GM21717 (cell line): Measurements from ENCODE around the gene NDUFA5.
"Not testable (repeated sequence)": the region's sequence is repeated elsewhere in the genome, so short reads cannot be mapped to it uniquely, and the experiment has no call there.

Experiments
- ATAC-seq: cut with Tn5 transposase; IDR thresholded peaks from one replicate; pipeline ENCODE4 v1.9.1; 2021; ENCODE audit warnings: mild to moderate bottlenecking, moderate library complexity; ENCODE audit not compliant: unreplicated experiment

The NDUFA5 gene

GRCh38 chr7:123526533-123526932 is 31.1 kb downstream of the NDUFA5 start:
- not testable (repeated sequence) for ATAC-seq

- no peak for ATAC-seq
Measured at GRCh38 chr7:123522066-123522465, 35.6 kb downstream of the NDUFA5 start.

GRCh38 chr7:123505221-123505620 is 52.4 kb downstream of the NDUFA5 start:
- ATAC-seq = no peak

- no peak for ATAC-seq
Measured at GRCh38 chr7:123502201-123502600, 55.4 kb downstream of the NDUFA5 start.

- ATAC-seq = no peak
Measured at GRCh38 chr7:123500878-123501489, 56.6 kb downstream of the NDUFA5 start.

GRCh38 chr7:123499211-123499970 is 58.2 kb downstream of the NDUFA5 start:
- no peak for ATAC-seq

- no peak for ATAC-seq
Measured at GRCh38 chr7:123498601-123499000, 59.0 kb downstream of the NDUFA5 start.

- ATAC-seq = no peak
Measured at GRCh38 chr7:123498031-123498430, 59.6 kb downstream of the NDUFA5 start.

GRCh38 chr7:123494193-123494796 is 63.3 kb downstream of the NDUFA5 start:
- peak; percentile 58 for ATAC-seq

GRCh38 chr7:123492485-123492884 is 65.1 kb downstream of the NDUFA5 start:
- peak; percentile 92 for ATAC-seq
